Tibial nerve (tissue), 4 donors: Measurements from ENCODE around the gene NKIRAS2. TPM values are rescaled to one million over a fixed set of nuclear protein-coding genes. Genes with fewer than 3 reads are reported as not detected.

Experiments
- DNase-seq, 2 donors: peaks; one replicate each; pipeline ENCODE4 v3.0.0-alpha.2; 2019; ENCODE audit warnings: low spot score in 2 of 2
- H3K27ac ChIP-seq, 4 donors: fragments of 200-600 bp; sonication (generic) in 3 of 4; one replicate each; pipeline ENCODE4 v1.5.1; 2017 to 2019; ENCODE audit warnings: mild to moderate bottlenecking in 1 of 4
- H3K27me3 ChIP-seq, 2 donors: fragments of 200-600 bp; sonication (generic) in 1 of 2; one replicate each; pipeline versions ENCODE4 v1.5.1 to v1.6.0; 2017 to 2019
- H3K36me3 ChIP-seq, 3 donors: fragments of 200-600 bp; sonication (generic); one replicate each; pipeline ENCODE4 v1.5.1; 2018 to 2019
- H3K4me1 ChIP-seq, 4 donors: fragments of 200-600 bp; sonication (generic) in 3 of 4; one replicate each; pipeline ENCODE4 v1.5.1; 2017 to 2019
- H3K4me3 ChIP-seq, 4 donors: fragments of 200-600 bp; sonication (generic) in 3 of 4; one replicate each; pipeline ENCODE4 v1.5.1; 2017 to 2019; ENCODE audit warnings: mild to moderate bottlenecking in 1 of 4, moderate library complexity in 1 of 4
- H3K9me3 ChIP-seq, 4 donors: fragments of 200-600 bp; sonication (generic) in 3 of 4; one replicate each; pipeline ENCODE4 v1.5.1; 2017 to 2019
- CTCF ChIP-seq, 5 experiments: fragments of 200-600 bp in 3 of 5; fragments of 450-650 bp in 2 of 5; sonication (generic) in 3 of 5; IDR thresholded peaks; one replicate each; pipeline ENCODE4 v1.5.1; 2016 to 2019; ENCODE audit warnings: antibody characterized with exemption in 5 of 5, mild to moderate bottlenecking in 3 of 5, moderate library complexity in 2 of 5
- EP300 ChIP-seq, 2 donors: sonication (generic); formaldehyde crosslinking; IDR thresholded peaks; one replicate each; pipeline ENCODE4 v1.6.1; 2017; ENCODE audit warnings: antibody characterized with exemption in 2 of 2, mild to moderate bottlenecking in 1 of 2
- POLR2A ChIP-seq, 2 donors: fragments of 450-650 bp; IDR thresholded peaks; one replicate each; pipeline ENCODE4 v1.6.1; 2017; ENCODE audit warnings: antibody characterized with exemption in 2 of 2, mild to moderate bottlenecking in 2 of 2, moderate library complexity in 2 of 2
- WGBS, 2 donors: methylation state at CpG; one replicate each; pipeline ENCODE4 v1.1.5; 2018; 5-methylcytosine and 5-hydroxymethylcytosine counted together
- total RNA-seq, 4 donors: library from RNA; depleted of rRNA; stranded (reverse); fragments of >200 nt; gene quantifications; one replicate each; pipeline ENCODE4 v1.1.0, GENCODE V29; 2016

Gene NKIRAS2
- total RNA-seq, 4 donors from 2014 or later = 17.7 to 39.9 (median 23.8) TPM

- DNase-seq = peak in 1 of 2 donors; percentile 20
Observed at GRCh38 chr17:42050393-42051012, 30.6 kb downstream of the NKIRAS2 start, which contains the start of gene C17orf113. Gene C17orf113 (minus strand): TSS chr17:42050601. CDS start chr17:42043376, 7,225 bp downstream.

GRCh38 chr17:42051013-42051400 is 31.1 kb downstream of the NKIRAS2 start:
- peaks cover 0 to 28% of the 10 kb centered on the region in 2 donors for H3K27me3 ChIP-seq
- DNase-seq = no peak
- TF ChIP-seq CTCF (IDR thresholded peaks at IDR 0.05) = no peak
- TF ChIP-seq POLR2A (IDR thresholded peaks at IDR 0.05) = no peak
- TF ChIP-seq EP300 (IDR thresholded peaks at IDR 0.05) = no peak
- H3K4me1 ChIP-seq = peaks cover 0 to 15% (median 0%) of the 10 kb centered on the region in 4 donors
- H3K27ac ChIP-seq = peak overlapping the region in 1 of 4 donors; percentile 82
- WGBS, 2 donors = 36 to 47% methylated on average over 8 of the region's 8 CpGs
- H3K4me3 ChIP-seq = peak overlapping the region in 3 of 4 donors; percentile 44 to 81 (median 77)
- H3K36me3 ChIP-seq = no peaks in the 10 kb centered on the region
- no peaks in the 10 kb centered on the region for H3K9me3 ChIP-seq

More at GRCh38 chr17:42050393-42051012, 30.6 kb downstream of the NKIRAS2 start, which contains the start of gene C17orf113:
- Histone ChIP-seq H3K27me3 (peaks cover 0 to 28% of the 10 kb centered on the region in 2 donors), H3K4me1 (peaks cover 0 to 15% (median 0%) of the 10 kb centered on the region in 4 donors), H3K36me3 (no peaks in the 10 kb centered on the region), H3K9me3 (no peaks in the 10 kb centered on the region), H3K27ac (peak within 1 kb of the TSS in 3 of 4 donors; percentile 37 to 82 (median 45)), H3K4me3 (peak within 1 kb of the TSS; percentile 44 to 81 (median 78))
- TF ChIP-seq EP300 (IDR thresholded peaks at IDR 0.05) (no peak), POLR2A (IDR thresholded peaks at IDR 0.05) (no peak), CTCF (IDR thresholded peaks at IDR 0.05) (peak in 4 of 5 experiments; percentile 16 to 58 (median 50))
- WGBS, 2 donors = 3 to 7% methylated on average over 7 to 22 of the region's 65 CpGs

- DNase-seq = no peak
- H3K4me1 ChIP-seq = peaks cover 0 to 15% (median 0%) of the 10 kb centered on the region in 4 donors
- no peaks in the 10 kb centered on the region for H3K36me3 ChIP-seq
- TF ChIP-seq EP300 (IDR thresholded peaks at IDR 0.05) (no peak), POLR2A (IDR thresholded peaks at IDR 0.05) (no peak), CTCF (IDR thresholded peaks at IDR 0.05) (no peak)
- H3K4me3 ChIP-seq = no peak overlapping the region
- H3K27me3 ChIP-seq = peaks cover 0 to 28% of the 10 kb centered on the region in 2 donors
- 84 to 85% methylated on average over 7 of the region's 7 CpGs for WGBS, 2 donors
- no peak overlapping the region for H3K27ac ChIP-seq
- no peaks in the 10 kb centered on the region for H3K9me3 ChIP-seq
Observed at GRCh38 chr17:42051645-42052044, 31.8 kb downstream of the NKIRAS2 start.

- no peak overlapping the region for H3K4me3 ChIP-seq
- H3K27ac ChIP-seq = no peak overlapping the region
- no peaks in the 10 kb centered on the region for H3K36me3 ChIP-seq
- no peak for DNase-seq
- WGBS, 2 donors = 65 to 71% methylated on average over 6 of the region's 6 CpGs
- H3K9me3 ChIP-seq = no peaks in the 10 kb centered on the region
- peaks cover 0 to 28% of the 10 kb centered on the region in 2 donors for H3K27me3 ChIP-seq
- TF ChIP-seq POLR2A (IDR thresholded peaks at IDR 0.05) = no peak
- no peak for TF ChIP-seq EP300 (IDR thresholded peaks at IDR 0.05)
- no peak for TF ChIP-seq CTCF (IDR thresholded peaks at IDR 0.05)
- H3K4me1 ChIP-seq = peaks cover 0 to 15% (median 0%) of the 10 kb centered on the region in 4 donors
Observed at GRCh38 chr17:42052346-42052877, 32.5 kb downstream of the NKIRAS2 start.
